HL-60 (cell line): Measurements from ENCODE around the gene CEP135.

Source experiments
- GABPA ChIP-seq: IDR thresholded peaks from 2 replicates; pipeline ENCODE4 v1.6.1; 2012; ENCODE audit warnings: low read depth
- POLR2AphosphoS5 ChIP-seq: IDR thresholded peaks from 2 replicates; pipeline ENCODE4 v1.6.1; 2012; ENCODE audit warnings: low read depth
- REST ChIP-seq: IDR thresholded peaks from 2 replicates; pipeline ENCODE4 v1.6.1; 2012; ENCODE audit warnings: low read depth; ENCODE audit not compliant: insufficient replicate concordance
- TF ChIP-seq, protein P1 (sequence below): IDR thresholded peaks from one replicate; pipeline ENCODE4 v1.5.1; 2011; ENCODE audit warnings: low read length, control low read depth, inconsistent platforms; ENCODE audit not compliant: insufficient read depth

DNA sequence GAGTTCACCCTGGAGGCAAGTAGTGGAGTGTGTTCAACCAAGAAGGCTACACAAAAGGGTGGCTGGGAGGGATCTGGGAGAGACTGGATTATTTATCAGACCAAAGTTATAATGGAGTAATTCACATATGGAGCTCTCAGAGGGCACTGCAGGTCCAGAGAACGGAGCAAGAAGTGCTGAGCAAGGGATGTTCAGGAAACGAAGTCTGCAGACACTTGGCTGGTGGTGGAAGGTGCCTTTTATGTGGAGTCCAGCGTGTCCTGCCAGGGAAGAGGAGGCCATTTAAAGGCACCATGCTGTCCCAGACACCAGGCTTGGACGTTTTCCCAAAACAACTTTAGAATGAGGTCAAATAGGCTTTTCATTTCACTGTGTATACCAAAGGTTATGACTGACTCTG is 130.1 kb downstream of the CEP135 start:
- TF ChIP-seq, protein P1, sequence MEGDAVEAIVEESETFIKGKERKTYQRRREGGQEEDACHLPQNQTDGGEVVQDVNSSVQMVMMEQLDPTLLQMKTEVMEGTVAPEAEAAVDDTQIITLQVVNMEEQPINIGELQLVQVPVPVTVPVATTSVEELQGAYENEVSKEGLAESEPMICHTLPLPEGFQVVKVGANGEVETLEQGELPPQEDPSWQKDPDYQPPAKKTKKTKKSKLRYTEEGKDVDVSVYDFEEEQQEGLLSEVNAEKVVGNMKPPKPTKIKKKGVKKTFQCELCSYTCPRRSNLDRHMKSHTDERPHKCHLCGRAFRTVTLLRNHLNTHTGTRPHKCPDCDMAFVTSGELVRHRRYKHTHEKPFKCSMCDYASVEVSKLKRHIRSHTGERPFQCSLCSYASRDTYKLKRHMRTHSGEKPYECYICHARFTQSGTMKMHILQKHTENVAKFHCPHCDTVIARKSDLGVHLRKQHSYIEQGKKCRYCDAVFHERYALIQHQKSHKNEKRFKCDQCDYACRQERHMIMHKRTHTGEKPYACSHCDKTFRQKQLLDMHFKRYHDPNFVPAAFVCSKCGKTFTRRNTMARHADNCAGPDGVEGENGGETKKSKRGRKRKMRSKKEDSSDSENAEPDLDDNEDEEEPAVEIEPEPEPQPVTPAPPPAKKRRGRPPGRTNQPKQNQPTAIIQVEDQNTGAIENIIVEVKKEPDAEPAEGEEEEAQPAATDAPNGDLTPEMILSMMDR: no peak
- no peak for TF ChIP-seq POLR2AphosphoS5
- no peak for TF ChIP-seq GABPA
- TF ChIP-seq REST: no peak
